Stimulated activated CD4-positive, alpha-beta T cell treated with anti-CD3 and anti-CD28 coated beads, Interleukin-1b, Interleukin-23, amount 100 ng/mL, for 4 hours (primary cell): ENCODE measurements around the gene ZNF793.

Experiments
- DNase-seq, 2 donors: peaks; one replicate each; pipeline ENCODE4 v3.0.0-alpha.2; 2020; ENCODE audit warnings: low read depth in 2 of 2

ZNF793 gene

GRCh38 chr19:37565370-37565669 lies 58.6 kb downstream of the ZNF793 start:
- no peak for DNase-seq

- no peak for DNase-seq
Measured at GRCh38 chr19:37572203-37572602, 65.5 kb downstream of the ZNF793 start.

GRCh38 chr19:37583340-37583739 lies 76.6 kb downstream of the ZNF793 start:
- no peak for DNase-seq
